22Rv1 (cell line): ENCODE results near the gene GPX4.

Source experiments
- CTCF ChIP-seq: fragments of 450-650 bp; IDR thresholded peaks from 2 replicates; pipeline ENCODE4 v1.5.1; 2017; ENCODE audit warnings: mild to moderate bottlenecking
- ZFX ChIP-seq: fragments of 450-650 bp; IDR thresholded peaks from 2 replicates; pipeline ENCODE4 v1.6.1; 2017; ENCODE audit warnings: antibody characterized with exemption, borderline replicate concordance

DNA sequence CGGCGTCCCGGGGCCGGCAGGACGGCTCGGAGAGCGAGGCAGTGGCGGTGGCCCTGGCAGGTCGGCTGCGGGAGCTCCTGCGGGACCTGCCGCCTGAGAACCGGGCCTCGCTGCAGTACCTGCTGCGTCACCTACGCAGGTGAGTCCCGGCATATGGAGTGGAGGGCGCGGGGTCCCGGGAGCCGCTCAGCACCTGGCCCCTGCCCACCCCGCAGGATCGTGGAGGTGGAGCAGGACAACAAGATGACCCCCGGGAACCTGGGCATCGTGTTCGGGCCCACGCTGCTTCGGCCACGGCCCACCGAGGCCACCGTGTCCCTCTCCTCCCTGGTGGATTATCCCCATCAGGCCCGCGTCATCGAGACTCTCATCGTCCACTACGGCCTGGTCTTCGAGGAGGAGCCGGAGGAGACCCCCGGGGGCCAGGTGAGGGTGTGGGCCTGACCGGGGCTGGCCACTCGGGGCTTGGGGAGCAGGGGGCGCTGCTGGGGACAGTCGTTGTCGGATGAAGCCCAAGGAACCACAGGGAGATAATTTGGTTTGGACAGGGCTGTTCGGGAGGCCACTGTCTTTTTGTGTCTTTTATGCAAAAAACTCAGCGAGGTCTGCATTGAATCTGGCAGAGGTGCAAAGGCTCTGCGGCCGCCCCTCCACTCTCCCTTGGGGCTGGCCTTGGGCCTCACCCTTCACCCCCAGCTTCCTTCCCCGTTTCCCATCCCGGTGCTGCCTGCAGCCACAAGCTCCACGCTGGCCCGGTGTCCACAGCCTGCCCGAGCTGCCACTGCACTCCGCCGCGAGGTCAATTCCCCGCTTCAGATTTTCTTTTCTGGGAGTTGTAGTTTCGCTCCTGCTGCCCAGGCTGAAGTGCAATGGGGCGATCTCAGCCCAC lies 20.6 kb upstream of the GPX4 start:
- TF ChIP-seq CTCF (no peak), ZFX (no peak)
